ENCODE measurements around the gene TAOK3. TPM values are rescaled to one million over a fixed set of nuclear protein-coding genes. Genes with fewer than 3 reads are reported as not detected.
A peak's percentile ranks its signal among the peaks of the same experiment; 100 is the strongest.

The TAOK3 gene
- total and polyA plus RNA-seq, 9 of the 15 experiments (the other 6 are each of a cell fraction or from before 2014, with no cell fraction given): 24.3 to 83.5 (median 47.1) TPM

GRCh38 chr12:118297284-118297683 is 75.4 kb downstream of the TAOK3 start:
- CTCF ChIA-PET (ENCODE audit: low intra/inter-chr PET ratio): interaction anchor here (0.6 to 1.0 kb wide), 2 partner anchors 20 to 79 kb away, joined by 3 read pairs; partner anchors contain the start of gene SUDS3
- BruUV-seq (replicated peaks): no TSS peak
- TF ChIP-seq RBM25 (IDR thresholded peaks at IDR 0.05; ENCODE audit: low read depth, low read length, severe bottlenecking) (peak; percentile 95), MITF (IDR thresholded peaks at IDR 0.05) (no peak), ZFP36 (IDR thresholded peaks at IDR 0.05; ENCODE audit: low read depth, low read length, partially characterized antibody) (peak; percentile 97)
- Histone ChIP-seq H3K27me3 (ENCODE audit: control insufficient read depth in 2 of 2, insufficient read depth in 2 of 2, low read length in 2 of 2) (no peaks in the 10 kb centered on the region), H3K4me3 (no peak overlapping the region), H3K27ac (ENCODE audit: extremely low read depth, low read depth, low read length) (no peak overlapping the region), H3K36me3 (ENCODE audit: control insufficient read depth, insufficient read depth, low read length) (peaks cover 14% of the 10 kb centered on the region; the same call in 2 of the 3 replicates), H3K4me1 (replicated peaks in 1 of 2; ENCODE audit: control insufficient read depth in 2 of 2, insufficient read depth in 2 of 2, low read length in 2 of 2) (peaks cover 0 to 5% of the 10 kb centered on the region in 2 experiments; a peak in 2 of 5 replicates), H3K9ac (ENCODE audit: insufficient read depth in 1 of 2, low read depth in 2 of 2, low read length in 2 of 2) (no peak overlapping the region), H3K79me2 (ENCODE audit: control insufficient read depth, insufficient read depth, low read length) (peaks cover 27% of the 10 kb centered on the region; the same call in 2 of the 3 replicates), H3K9me3 (replicated peaks; ENCODE audit: control insufficient read depth, insufficient read depth, low read depth, low read length) (no peaks in the 10 kb centered on the region), H3K4me2 (ENCODE audit: insufficient read depth, low read length) (no peak overlapping the region), H3K9me1 (ENCODE audit: control insufficient read depth, insufficient read depth, low read length) (no peaks in the 10 kb centered on the region), H4K20me1 (replicated peaks; ENCODE audit: control insufficient read depth, insufficient read depth, low read length) (no peaks in the 10 kb centered on the region), H2AFZ (ENCODE audit: low read depth, low read length) (no peak overlapping the region)
- ATAC-seq: no peak
- no peak for DNase-seq (ENCODE audit: extremely low read depth in 1 of 4, low spot score in 3 of 4)
- intact Hi-C loops (cut with micrococcal nuclease) (no loop called here), in situ Hi-C loops (cut with MboI) (no loop called here)
- WGBS (ENCODE audit: insufficient coverage, low coverage, missing lambda C conversion rate): 83% methylated on average over 2 of the region's 2 CpGs
- FAIRE-seq: no peak
- POLR2A ChIA-PET: no interaction called here

DNA sequence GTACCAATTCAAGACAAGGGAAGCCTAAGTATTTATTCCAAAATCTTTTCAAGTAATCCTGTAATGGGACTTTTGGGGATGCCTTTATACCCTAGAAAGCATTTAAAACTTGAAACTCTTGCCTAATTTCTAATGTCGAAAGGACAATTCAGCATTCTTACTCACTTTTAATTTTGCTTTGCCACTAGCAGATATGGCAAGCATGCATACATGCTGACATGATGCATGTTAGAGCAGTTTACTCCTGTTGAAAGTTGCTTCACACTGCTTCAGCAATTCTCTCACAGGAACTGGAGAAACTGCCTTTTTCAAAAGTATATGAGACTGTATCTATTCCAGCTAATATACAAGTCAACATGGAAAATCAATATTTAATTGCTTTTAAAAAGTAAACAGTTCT is 79.9 kb downstream of the TAOK3 start:
- no peak for FAIRE-seq
- no peak overlapping the region for H3K27ac ChIP-seq (ENCODE audit: extremely low read depth, low read depth, low read length)
- 78% methylated on average over 1 of the region's 1 CpG for WGBS (ENCODE audit: insufficient coverage, low coverage, missing lambda C conversion rate)
- TF ChIP-seq, protein P1, sequence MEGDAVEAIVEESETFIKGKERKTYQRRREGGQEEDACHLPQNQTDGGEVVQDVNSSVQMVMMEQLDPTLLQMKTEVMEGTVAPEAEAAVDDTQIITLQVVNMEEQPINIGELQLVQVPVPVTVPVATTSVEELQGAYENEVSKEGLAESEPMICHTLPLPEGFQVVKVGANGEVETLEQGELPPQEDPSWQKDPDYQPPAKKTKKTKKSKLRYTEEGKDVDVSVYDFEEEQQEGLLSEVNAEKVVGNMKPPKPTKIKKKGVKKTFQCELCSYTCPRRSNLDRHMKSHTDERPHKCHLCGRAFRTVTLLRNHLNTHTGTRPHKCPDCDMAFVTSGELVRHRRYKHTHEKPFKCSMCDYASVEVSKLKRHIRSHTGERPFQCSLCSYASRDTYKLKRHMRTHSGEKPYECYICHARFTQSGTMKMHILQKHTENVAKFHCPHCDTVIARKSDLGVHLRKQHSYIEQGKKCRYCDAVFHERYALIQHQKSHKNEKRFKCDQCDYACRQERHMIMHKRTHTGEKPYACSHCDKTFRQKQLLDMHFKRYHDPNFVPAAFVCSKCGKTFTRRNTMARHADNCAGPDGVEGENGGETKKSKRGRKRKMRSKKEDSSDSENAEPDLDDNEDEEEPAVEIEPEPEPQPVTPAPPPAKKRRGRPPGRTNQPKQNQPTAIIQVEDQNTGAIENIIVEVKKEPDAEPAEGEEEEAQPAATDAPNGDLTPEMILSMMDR (IDR thresholded peaks at IDR 0.05 in 2 of 3, conservative IDR thresholded peaks at IDR 0.05 in 1 of 3; ENCODE audit: insufficient read depth in 2 of 3, low read depth in 1 of 3, low read length in 3 of 3): no peak
- TF ChIP-seq YY1 (IDR thresholded peaks at IDR 0.05; ENCODE audit: borderline replicate concordance in 1 of 3, control insufficient read depth in 1 of 3, extremely low read depth in 1 of 3, insufficient read depth in 3 of 3, insufficient read length in 1 of 3, insufficient replicate concordance in 2 of 3, low read depth in 1 of 3, low read length in 2 of 3) (no peak), ZNF3 (CRISPR knock-in tag; IDR thresholded peaks at IDR 0.05) (no peak), TCF7L2 (IDR thresholded peaks at IDR 0.05; ENCODE audit: low read depth, low read length) (no peak), NFYB (IDR thresholded peaks at IDR 0.05; ENCODE audit: extremely low read depth, insufficient read length) (no peak), MYC (IDR thresholded peaks at IDR 0.05; ENCODE audit: low read depth, low read length) (no peak), MYC (CRISPR knock-in tag; IDR thresholded peaks at IDR 0.05; ENCODE audit: borderline replicate concordance, low read depth) (no peak)
- TF ChIP-seq, protein P2, sequence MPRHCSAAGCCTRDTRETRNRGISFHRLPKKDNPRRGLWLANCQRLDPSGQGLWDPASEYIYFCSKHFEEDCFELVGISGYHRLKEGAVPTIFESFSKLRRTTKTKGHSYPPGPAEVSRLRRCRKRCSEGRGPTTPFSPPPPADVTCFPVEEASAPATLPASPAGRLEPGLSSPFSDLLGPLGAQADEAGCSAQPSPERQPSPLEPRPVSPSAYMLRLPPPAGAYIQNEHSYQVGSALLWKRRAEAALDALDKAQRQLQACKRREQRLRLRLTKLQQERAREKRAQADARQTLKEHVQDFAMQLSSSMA (CRISPR knock-in tag; IDR thresholded peaks at IDR 0.05): no peak

More for the DNA sequence above, 79.9 kb downstream of the TAOK3 start:
- peaks cover 10% of the 10 kb centered on the region; the same call in 2 of the 3 replicates for H3K36me3 ChIP-seq (ENCODE audit: control insufficient read depth, insufficient read depth, low read length)
- no peaks in the 10 kb centered on the region for H3K27me3 ChIP-seq (ENCODE audit: control insufficient read depth in 2 of 2, insufficient read depth in 2 of 2, low read length in 2 of 2)
- no peaks in the 10 kb centered on the region for H3K9me1 ChIP-seq (ENCODE audit: control insufficient read depth, insufficient read depth, low read length)
- H3K79me2 ChIP-seq (ENCODE audit: control insufficient read depth, insufficient read depth, low read length): peaks cover 17% of the 10 kb centered on the region; the same call in 2 of the 3 replicates
- no peak overlapping the region for H3K4me3 ChIP-seq
- peaks cover 3% of the 10 kb centered on the region; the same call in 1 of the 2 replicates for H4K20me1 ChIP-seq (replicated peaks; ENCODE audit: control insufficient read depth, insufficient read depth, low read length)
- no peak overlapping the region for H3K9ac ChIP-seq (ENCODE audit: insufficient read depth in 1 of 2, low read depth in 2 of 2, low read length in 2 of 2)
- in situ Hi-C loops (cut with MboI) (no loop called here), intact Hi-C loops (cut with micrococcal nuclease) (no loop called here)
- no peaks in the 10 kb centered on the region for H3K9me3 ChIP-seq (replicated peaks; ENCODE audit: control insufficient read depth, insufficient read depth, low read depth, low read length)
- CTCF ChIA-PET (ENCODE audit: low intra/inter-chr PET ratio): no interaction called here
- ATAC-seq: no peak
- H2AFZ ChIP-seq (ENCODE audit: low read depth, low read length): no peak overlapping the region
- BruUV-seq (replicated peaks): no TSS peak
- no peak overlapping the region for H3K4me2 ChIP-seq (ENCODE audit: insufficient read depth, low read length)
- no peak for DNase-seq (ENCODE audit: extremely low read depth in 1 of 4, low spot score in 3 of 4)
- POLR2A ChIA-PET: interaction anchor here (0.5 kb wide), 1 partner anchor 83 kb away, joined by 3 read pairs; no protein-coding TSS in a partner anchor
- peaks cover 10 to 11% of the 10 kb centered on the region in 2 experiments; a peak in 4 of 5 replicates for H3K4me1 ChIP-seq (replicated peaks in 1 of 2; ENCODE audit: control insufficient read depth in 2 of 2, insufficient read depth in 2 of 2, low read length in 2 of 2)

Data from K562 (cell line).